ENCODE measurements around the gene BANF2. TPM values are rescaled to one million over a fixed set of nuclear protein-coding genes. Genes with fewer than 3 reads are reported as not detected.

Gene BANF2
- total RNA-seq, 1 donor from 2014 or later = not detected

GRCh38 chr20:17710379-17711266, 10.9 kb downstream of the BANF2 start:
- peak; percentile 58 for DNase-seq (ENCODE audit: low read depth)

DNA sequence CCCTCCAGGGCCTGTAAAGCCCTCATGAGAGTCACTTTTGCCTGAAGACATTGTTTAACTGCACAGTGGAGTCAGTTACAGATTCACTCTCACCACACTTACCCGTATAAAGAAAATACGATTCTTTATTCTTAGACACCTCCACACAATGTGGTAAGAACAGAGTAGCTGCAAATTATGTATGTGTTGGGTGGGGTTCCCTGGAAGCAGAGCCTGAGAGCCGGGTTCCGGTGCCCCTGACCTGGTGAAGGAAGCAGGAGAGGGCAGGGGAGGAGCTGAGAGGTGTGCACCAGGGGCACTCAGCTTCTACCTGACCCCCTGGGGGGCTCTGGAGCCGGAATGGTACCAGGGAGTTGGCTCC, 11.5 kb downstream of the BANF2 start:
- DNase-seq (ENCODE audit: low read depth) = no peak

DNA sequence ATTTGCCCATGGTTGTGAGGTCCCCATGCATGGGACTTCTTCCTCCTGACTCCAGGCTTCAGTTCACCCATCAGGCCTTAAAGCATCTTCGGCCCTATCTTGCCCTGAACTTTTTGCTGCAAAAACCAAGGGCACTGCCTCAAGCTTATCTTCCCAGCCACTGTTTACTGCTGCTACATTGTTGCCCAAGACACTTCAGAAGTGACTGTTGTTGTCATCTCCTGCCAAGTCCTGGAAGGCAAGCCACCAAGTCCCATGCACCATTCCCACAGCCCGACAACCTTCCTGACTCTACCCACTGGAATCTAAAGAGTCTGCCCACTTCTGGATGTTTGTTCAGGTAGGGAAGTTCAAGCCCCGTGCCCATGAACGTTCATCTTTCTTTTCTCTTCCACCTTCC, 12.4 kb downstream of the BANF2 start:
- DNase-seq (ENCODE audit: low read depth) = no peak

- DNase-seq (ENCODE audit: low read depth) = no peak
These were observed 12.9 kb downstream of the BANF2 start for GRCh38 chr20:17712708-17713107.

GRCh38 chr20:17714597-17714996, 14.8 kb downstream of the BANF2 start:
- DNase-seq (ENCODE audit: low read depth) = no peak

DNA sequence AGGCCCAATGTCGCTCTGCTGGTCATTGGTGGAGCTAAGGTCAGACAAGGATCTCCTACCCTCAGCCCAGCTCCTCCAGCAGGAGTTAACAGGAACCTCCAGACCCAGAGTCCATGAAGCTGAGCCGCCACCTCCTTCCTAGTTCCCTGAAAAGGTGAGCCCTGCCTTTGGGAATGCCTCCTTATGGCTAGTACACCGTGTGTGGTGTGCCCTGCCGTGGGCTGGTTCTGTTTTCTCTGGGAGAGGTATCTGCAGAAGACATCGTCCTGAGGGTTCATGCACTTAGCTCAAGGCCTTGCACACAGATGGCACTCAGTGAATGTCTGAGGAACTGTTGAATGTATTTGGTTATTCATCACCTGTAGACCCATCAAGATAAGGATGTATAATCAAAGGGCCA, 15.3 kb downstream of the BANF2 start:
- no peak for DNase-seq (ENCODE audit: low read depth)

- DNase-seq (ENCODE audit: low read depth) = no peak
These were observed 16.6 kb downstream of the BANF2 start for GRCh38 chr20:17716331-17716730.

DNA sequence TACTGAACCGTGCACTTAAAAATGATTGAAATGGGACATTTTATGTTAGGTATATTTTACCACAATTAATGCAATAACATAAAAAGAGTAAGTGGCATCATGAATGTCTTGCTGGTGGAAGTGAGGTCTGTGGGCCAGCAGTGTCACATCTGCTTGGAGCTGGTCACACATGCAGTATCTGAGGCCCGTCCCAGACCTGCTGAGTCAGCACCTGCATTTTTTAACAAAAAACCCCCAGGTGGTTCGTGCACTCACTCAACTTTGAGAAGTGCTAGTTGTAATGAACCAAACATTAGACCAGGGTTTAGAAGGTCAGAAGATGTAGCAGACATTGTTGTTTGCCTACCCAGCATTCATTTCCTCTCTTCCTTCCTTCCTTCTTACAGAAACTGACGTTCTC, 21.0 kb downstream of the BANF2 start:
- no peak for DNase-seq (ENCODE audit: low read depth)

- DNase-seq (ENCODE audit: low read depth) = no peak
These were observed 22.2 kb downstream of the BANF2 start for GRCh38 chr20:17721802-17722486.

DNA sequence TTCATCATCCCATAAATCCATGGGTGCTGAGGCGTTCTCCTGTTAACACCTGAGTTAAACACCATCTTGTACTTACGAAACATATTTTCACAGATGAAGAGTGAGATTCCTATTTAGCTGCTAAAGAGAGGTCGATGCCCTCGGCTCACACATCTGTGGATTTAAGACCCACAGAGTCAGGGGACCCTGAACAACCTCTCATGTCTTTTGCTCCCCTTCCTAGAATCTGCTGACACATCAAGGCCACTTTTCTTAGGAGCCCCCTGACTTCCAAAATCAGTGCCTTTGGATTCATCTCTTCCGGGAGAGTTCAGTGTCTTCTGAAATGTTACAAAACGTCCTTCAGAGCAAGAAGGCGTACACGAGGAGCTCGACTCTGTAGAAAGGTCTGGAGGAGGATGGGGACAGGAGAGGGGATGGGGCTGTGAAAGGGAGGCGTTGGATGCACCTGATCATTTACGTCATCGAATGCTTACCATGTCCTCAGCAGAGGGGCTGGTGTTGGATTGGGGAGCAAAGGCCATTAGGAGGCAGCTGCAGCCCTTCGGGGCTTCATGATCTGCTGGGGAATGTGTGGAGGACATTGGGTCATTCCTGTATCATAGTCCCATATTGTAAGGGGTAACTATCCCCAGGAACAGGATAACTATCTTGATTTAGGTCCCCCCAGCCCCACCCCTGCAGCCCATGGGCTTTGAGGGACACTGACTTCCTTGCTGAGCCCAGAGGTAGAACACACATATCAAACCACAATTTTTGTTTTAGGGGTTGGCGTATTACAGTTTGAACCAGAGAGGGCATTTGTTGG, 22.9 kb downstream of the BANF2 start:
- no peak for DNase-seq (ENCODE audit: low read depth)

DNA sequence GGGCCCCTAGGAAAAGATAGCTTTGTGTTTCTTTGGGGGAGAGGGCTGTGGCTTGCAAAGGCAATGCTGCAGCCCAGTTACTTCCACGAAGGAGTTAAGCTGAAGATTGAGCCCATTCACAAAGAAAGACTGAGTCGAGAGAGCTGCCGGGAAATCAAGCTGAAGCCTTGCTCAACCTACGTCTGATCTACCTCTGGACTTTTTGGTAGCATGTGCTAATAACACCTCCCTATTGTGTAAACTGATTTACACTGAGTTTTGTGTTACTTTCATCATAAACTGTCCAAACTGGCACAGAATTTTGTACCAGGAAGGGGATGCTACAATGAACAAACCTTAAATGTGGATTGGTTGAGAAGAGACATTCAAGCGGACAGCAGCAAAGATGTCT, 23.5 kb downstream of the BANF2 start:
- DNase-seq (ENCODE audit: low read depth) = no peak

GRCh38 chr20:17725094-17725835, 25.5 kb downstream of the BANF2 start:
- DNase-seq (ENCODE audit: low read depth) = no peak

- DNase-seq (ENCODE audit: low read depth) = no peak
These were observed 27.1 kb downstream of the BANF2 start for GRCh38 chr20:17726902-17727301.

- DNase-seq (ENCODE audit: low read depth) = no peak
These were observed 27.6 kb downstream of the BANF2 start for GRCh38 chr20:17727351-17727750.

DNA sequence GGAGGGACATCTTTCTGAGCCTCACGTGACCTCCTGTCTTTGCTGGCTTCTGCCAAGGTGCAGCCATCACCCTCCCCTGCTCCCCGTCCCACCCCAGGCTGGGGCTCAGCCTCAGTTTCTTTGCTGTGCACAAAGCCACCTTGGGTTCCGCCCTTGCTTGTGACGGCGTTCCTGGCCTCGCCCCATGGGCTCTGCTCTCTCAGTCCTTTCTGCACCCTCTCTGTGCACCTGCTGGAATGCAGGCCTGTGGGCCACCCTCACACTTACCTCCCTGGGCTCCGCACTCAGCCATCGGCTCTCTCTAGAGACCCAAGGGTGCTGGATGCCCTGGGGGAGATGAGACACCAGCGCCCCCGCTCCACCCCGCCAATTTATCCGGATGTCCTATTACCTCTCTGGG, 28.3 kb downstream of the BANF2 start:
- no peak for DNase-seq (ENCODE audit: low read depth)

DNA sequence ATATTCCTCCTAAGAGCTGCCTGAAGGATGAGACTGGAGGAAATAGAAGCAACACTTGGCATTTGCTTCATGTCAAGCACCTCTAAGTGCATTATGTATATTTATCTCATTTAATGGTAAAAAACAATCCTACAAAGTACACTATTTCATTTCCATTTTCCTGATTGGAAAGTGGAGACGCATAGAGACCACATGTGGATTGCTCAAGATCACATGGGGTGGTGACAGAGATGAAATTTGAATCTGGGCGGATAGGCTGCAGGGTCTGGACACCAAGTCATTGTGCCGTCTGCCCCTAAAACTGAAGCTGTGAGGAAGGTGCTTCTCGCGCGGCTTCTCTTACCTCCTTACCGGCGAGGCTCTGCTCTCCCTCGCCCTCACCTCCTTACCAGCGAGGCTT, 30.3 kb downstream of the BANF2 start:
- no peak for DNase-seq (ENCODE audit: low read depth)

DNA sequence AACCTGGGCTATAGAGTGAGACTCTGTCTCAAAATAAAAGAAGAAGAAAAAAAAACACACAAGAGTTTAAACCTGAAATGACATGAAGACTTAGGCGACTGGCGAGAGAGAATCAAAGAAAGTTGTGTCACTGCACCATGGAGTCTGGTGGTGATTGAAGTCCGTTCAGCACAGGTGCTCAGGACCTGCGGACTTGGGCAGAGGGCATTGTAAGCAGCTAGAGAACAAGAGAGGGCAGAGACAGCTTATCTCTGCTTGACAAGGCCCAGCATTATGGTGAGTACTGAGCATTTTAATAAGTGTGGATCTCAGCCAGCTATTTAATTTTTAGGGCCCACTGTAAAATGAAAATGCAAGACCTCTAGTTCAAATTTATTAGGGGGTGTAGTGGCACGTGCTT, 31.5 kb downstream of the BANF2 start:
- DNase-seq (ENCODE audit: low read depth) = no peak

DNA sequence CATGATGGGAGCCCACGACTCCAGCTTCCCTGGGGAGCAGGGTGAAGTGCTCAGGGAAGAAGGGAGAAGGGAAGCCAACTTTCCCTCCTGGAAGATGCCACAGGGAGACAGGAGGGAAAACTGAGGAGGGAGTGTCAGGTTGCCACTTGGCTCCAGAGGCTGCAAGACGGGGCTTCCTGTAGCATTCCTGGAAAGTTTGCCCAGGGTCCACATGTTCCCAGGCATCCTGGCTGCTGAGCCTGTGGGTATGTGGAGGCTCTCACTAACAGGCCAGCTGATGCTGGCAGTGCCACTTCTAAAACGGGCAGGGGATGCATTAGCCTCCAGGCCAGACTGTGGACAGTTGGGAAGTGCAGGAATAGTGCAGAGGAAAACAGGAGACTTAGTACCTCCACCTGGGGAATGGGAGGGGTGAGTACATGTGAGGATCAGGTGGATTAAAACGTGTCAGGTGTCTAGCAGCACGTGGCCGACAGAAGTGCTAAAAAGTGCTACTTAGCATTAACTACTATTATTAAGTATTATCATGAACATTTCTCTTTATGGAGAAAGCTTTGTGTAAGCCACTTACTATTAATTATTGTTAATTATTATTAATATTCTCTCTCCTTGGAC, 33.2 kb downstream of the BANF2 start:
- no peak for DNase-seq (ENCODE audit: low read depth)

DNA sequence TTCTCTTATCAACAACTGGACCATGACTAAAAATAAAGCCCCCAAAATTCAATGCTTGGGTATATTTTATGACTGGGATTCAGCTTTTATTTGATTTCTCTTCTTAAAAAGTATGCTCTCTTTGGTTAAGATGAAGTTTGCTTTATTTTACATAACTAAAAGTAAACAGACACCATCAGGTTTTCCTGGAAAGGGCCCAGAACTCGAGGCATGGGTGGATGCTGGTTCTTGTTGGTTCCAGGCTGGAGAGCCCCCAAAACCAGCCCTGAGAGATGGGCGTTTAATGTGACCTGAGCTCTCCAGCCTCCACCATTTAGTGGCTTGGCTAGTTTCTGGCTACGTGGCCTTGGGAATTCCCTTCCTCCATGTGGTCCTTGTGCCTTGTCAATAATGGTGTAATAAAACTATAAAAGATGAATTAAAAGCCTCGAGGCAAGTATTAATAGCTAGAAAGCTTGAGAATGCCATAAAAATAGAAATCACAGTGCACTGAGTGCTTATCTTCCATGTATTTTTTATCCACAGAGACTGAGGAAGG, 34.1 kb downstream of the BANF2 start:
- DNase-seq (ENCODE audit: low read depth) = no peak

- no peak for DNase-seq (ENCODE audit: low read depth)
These were observed 34.6 kb downstream of the BANF2 start for GRCh38 chr20:17734374-17734773.

DNA sequence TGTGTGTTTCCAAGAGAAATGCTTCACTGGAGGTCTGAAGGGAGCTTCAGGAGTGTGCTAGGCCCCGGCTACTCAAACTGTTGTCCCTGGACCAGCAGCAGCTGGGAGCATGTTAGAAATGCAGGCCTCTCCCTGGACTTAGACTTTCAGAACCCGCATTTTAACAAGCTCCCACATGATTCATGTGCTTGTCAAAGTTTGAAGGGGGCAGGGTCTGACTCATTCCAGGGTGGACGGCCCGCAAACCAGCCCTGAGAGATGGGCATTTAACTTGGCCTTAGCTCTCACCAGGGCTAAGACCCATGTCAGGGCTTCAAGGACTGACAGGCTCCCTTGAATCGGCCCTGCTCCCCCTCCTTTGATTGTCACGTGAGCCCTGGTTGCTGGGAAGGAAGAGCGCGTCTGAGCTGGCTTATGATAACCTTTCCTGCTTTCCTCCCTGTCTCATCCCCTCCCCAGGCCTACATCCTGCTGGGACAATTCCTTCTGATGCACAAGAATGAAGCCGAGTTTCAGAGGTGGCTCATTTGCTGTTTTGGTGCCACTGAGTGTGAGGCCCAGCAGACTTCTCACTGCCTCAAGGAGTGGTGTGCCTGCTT, 35.5 kb downstream of the BANF2 start:
- peak; percentile 68 for DNase-seq (ENCODE audit: low read depth)

All from renal cortical epithelial cell (primary cell).